Left renal cortex interstitium (tissue), 4 donors: ENCODE measurements around the gene GTPBP6. TPM values are rescaled to one million over a fixed set of nuclear protein-coding genes. Genes with fewer than 3 reads are reported as not detected.

Source experiments
- DNase-seq, 4 donors: peaks; one replicate each; pipeline ENCODE4 v3.0.0-alpha.2; 2013; ENCODE audit warnings: low read depth in 4 of 4, low spot score in 2 of 4, missing footprints in 1 of 4
- polyA plus RNA-seq, 4 donors: library from polyadenylated mRNA; unstranded; fragments of 120-200 nt; gene quantifications; one replicate each; pipeline ENCODE4 v1.2.1, GENCODE V29; 2013; ENCODE audit not compliant: insufficient read length in 4 of 4

The GTPBP6 gene
- 10 to 100 TPM; 36.5 to 74.1 (median 63.0) TPM for polyA plus RNA-seq

GRCh38 chrX:318739-319578 is at the start of gene GTPBP6:
TSS of gene GTPBP6 (minus strand) at chrX:318796. CDS start at chrX:318787, 9 bp downstream.
- DNase-seq, result peak; percentile 96 to 99 (median 98)

- no peak for DNase-seq
Measured at GRCh38 chrX:367866-368265, 49.3 kb upstream of the GTPBP6 start.

GRCh38 chrX:367349-367748 is 48.8 kb upstream of the GTPBP6 start:
- no peak for DNase-seq

- no peak for DNase-seq
Measured at GRCh38 chrX:363621-364375, 45.2 kb upstream of the GTPBP6 start.

- DNase-seq, result no peak
Measured at GRCh38 chrX:362937-363620, 44.5 kb upstream of the GTPBP6 start.

DNA sequence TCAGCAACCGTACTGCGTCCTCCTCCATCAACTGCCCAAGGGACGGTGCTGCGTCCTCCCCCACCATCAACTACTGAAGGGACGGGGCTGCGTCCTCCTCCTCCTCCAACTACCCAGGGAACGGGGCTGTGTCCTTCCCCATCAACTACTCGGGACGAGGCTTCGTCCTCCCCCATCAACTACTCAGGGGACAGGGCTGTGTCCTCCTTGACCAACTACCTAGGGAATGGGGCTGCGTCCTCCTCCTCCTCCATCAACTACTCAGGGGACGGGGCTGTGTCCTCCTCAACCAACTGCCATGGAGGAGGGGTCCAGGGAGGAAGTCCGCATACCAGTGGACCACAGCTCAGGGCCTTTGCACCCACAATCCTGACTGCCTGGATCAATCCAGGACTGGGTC is 43.8 kb upstream of the GTPBP6 start:
- no peak for DNase-seq

GRCh38 chrX:361231-362145 is 42.9 kb upstream of the GTPBP6 start:
- no peak for DNase-seq

GRCh38 chrX:360496-361150 is 42.0 kb upstream of the GTPBP6 start:
- DNase-seq, result no peak

GRCh38 chrX:358651-359143 is 40.1 kb upstream of the GTPBP6 start:
- DNase-seq, result no peak

- DNase-seq, result no peak
Measured at GRCh38 chrX:357693-358471, 39.3 kb upstream of the GTPBP6 start.

DNA sequence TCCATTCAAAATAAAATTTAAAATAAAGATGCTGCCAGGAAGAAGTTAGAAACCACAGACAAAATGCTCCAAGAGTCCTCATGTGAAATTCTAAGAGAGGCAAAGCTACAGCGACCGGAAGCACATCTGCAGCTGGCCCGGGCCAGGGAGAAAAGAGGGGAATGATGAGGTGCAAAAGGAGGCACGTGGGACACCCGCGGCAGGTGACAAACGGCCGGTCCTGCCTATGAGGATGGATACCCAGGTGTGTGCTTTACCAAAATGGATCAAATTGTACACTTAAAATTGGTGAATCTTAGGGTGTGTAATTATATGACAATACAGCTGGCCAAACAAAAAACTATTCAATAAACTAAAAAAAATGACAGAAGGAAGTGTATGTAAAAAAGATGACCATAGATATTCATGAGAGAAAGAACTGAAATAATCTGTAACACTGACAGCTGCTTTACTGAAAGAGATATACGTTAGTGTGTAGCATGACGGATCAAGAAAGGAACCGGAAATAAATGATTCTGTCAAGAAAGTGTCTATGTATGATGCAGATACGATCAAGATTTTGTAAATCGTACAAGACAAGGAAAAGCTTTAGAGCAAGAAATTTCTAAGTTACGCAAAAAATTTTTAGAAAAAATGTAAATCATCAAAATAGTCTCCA is 38.6 kb upstream of the GTPBP6 start:
- DNase-seq, result no peak

GRCh38 chrX:356385-357034 is 37.9 kb upstream of the GTPBP6 start:
- DNase-seq, result no peak

- DNase-seq, result no peak
Measured at GRCh38 chrX:355329-356050, 36.9 kb upstream of the GTPBP6 start.

- no peak for DNase-seq
Measured at GRCh38 chrX:353566-354535, 35.3 kb upstream of the GTPBP6 start.

- no peak for DNase-seq
Measured at GRCh38 chrX:352582-353314, 34.2 kb upstream of the GTPBP6 start.
